ENCODE results near the gene CACNA1B.
"Not testable (repeated sequence)": the region's sequence is repeated elsewhere in the genome, so short reads cannot be mapped to it uniquely, and the experiment has no call there.

Gene CACNA1B

GRCh38 chr9:138143491-138143890 is 265.9 kb downstream of the CACNA1B start:
- not testable (repeated sequence) for DNase-seq (ENCODE audit: low spot score)

GRCh38 chr9:138147556-138147955 is 270.0 kb downstream of the CACNA1B start:
- peak; percentile 16 for DNase-seq (ENCODE audit: low spot score)

GRCh38 chr9:138149672-138150656 is 272.4 kb downstream of the CACNA1B start:
- peak; percentile 28 for DNase-seq (ENCODE audit: low spot score)

- DNase-seq (ENCODE audit: low spot score): not testable (repeated sequence)
These were observed 278.2 kb downstream of the CACNA1B start for GRCh38 chr9:138155788-138156187.

GRCh38 chr9:138166793-138167192 is 289.2 kb downstream of the CACNA1B start:
- DNase-seq (ENCODE audit: low spot score): not testable (repeated sequence)
